Stomach (tissue), 9 donors: Measurements from ENCODE around the gene PARD3. TPM values are rescaled to one million over a fixed set of nuclear protein-coding genes. Genes with fewer than 3 reads are reported as not detected.

Experiments
- DNase-seq, 2 donors: peaks; one replicate each; pipeline versions ENCODE4 v3.0.0 to v3.0.0-alpha.2; 2013 to 2019
- H3K27ac ChIP-seq, 5 donors: fragments of 200-600 bp in 4 of 5; sonication (generic) in 4 of 5; one replicate each; pipeline ENCODE4 v1.5.1; 2013 to 2019; ENCODE audit warnings: mild to moderate bottlenecking in 1 of 5, moderate library complexity in 1 of 5
- H3K27me3 ChIP-seq, 3 donors: fragments of 200-600 bp; sonication (generic); one replicate each; pipeline ENCODE4 v1.5.1; 2017 to 2019; ENCODE audit warnings: mixed run types in 1 of 3
- H3K36me3 ChIP-seq, 4 donors: fragments of 200-600 bp; sonication (generic); 1 replicate in 3 of 4; 2 replicates in 1 of 4; pipeline ENCODE4 v1.5.1; 2016 to 2019
- H3K4me1 ChIP-seq, 4 donors: fragments of 200-600 bp; sonication (generic); one replicate each; pipeline ENCODE4 v1.5.1; 2016 to 2019
- H3K4me3 ChIP-seq, 4 donors: fragments of 200-600 bp; sonication (generic) in 3 of 4; one replicate each; pipeline ENCODE4 v1.5.1; 2016 to 2019; ENCODE audit warnings: mild to moderate bottlenecking in 1 of 4
- H3K9me3 ChIP-seq, 4 donors: fragments of 200-600 bp; sonication (generic); one replicate each; pipeline ENCODE4 v1.5.1; 2016 to 2019
- CTCF ChIP-seq, 7 experiments: fragments of 450-650 bp in 4 of 7; fragments of 200-600 bp in 3 of 7; sonication (generic) in 3 of 7; IDR thresholded peaks; one replicate each; pipeline ENCODE4 v1.5.1; 2016 to 2019; ENCODE audit warnings: antibody characterized with exemption in 7 of 7, control low read depth in 2 of 7, mild to moderate bottlenecking in 1 of 7
- EP300 ChIP-seq: sonication (generic); formaldehyde crosslinking; IDR thresholded peaks from one replicate; pipeline ENCODE4 v1.6.1; 2017; ENCODE audit warnings: antibody characterized with exemption
- POLR2A ChIP-seq, 4 donors: fragments of 450-650 bp; IDR thresholded peaks; one replicate each; pipeline ENCODE4 v1.6.1; 2016; ENCODE audit warnings: antibody characterized with exemption in 4 of 4, control low read depth in 2 of 4, mild to moderate bottlenecking in 1 of 4, moderate library complexity in 1 of 4
- POLR2AphosphoS5 ChIP-seq, 3 donors: sonication (generic); formaldehyde crosslinking; IDR thresholded peaks; one replicate each; pipeline ENCODE4 v1.6.1; 2016; ENCODE audit warnings: antibody characterized with exemption in 3 of 3
- WGBS, 5 donors: extraction: QIAGEN DNeasy Blood & Tissue Kit in 3 of 5; methylation state at CpG; one replicate each; pipeline versions ENCODE4 v1.1.5 to v1.1.7; 2013 to 2018; 5-methylcytosine and 5-hydroxymethylcytosine counted together
- intact Hi-C: fragments of 100-400 bp; cut with DNase I; formaldehyde crosslinking; loops from one replicate; pipeline ENCODE4 v1.15.1; 2023; ENCODE audit warnings: low total_unique reads
- polyA plus RNA-seq, 3 donors: library from polyadenylated mRNA; stranded (reverse); fragments of 200-250 nt; gene quantifications; one replicate each; pipeline ENCODE4 v1.2.3, GENCODE V29; 2013
- total RNA-seq, 5 donors: library from RNA; depleted of rRNA; stranded (reverse); fragments of >200 nt; gene quantifications; one replicate each; pipeline versions ENCODE4 v1.1.0 to v1.2.3, GENCODE V29; 2014 to 2016
- donor health status: healthy with polysubstance abuse.
- donor health status: Bipolar disorder and iron deficiency.
- donor health status: healthy.

Gene PARD3
- total and polyA plus RNA-seq, 8 donors, result 13.7 to 118 (median 31.8) TPM

DNA sequence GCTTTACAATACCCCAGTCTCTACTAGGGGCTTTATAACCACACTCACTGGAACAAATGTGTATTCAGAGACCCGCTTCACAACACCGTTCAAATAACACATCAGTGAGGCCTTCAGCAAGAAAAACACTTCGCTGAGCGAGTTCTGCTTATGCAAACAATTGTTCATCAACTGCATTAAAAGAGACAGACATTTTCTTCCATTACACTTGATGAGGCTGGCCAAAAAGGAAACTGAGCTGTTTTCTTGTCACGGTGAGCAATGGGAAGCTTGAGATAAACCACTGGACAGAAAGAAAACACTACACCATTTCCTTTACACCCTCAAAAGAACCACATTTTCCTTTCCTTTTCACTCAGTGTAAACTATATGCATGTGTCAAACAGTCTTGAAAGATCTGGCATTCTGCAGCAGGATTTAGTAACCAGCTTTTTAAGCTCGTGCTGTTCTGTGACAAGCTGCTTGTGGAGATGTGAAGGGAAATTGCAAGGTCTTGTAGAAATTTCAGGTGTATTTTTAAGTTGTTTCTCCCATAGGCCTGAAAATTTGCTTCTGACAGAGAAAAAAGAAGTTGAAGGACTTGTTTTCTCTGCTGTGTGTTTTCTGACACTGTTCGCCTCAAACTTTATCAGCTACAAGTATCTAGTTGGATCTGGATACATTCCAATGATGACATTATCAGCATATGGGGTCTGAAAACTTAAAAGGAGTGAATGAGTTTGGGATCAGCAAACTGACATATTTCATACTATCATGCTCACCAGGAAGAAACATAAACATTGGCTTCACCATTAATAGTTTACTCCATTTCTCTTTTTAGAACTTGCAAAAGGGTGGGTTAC is 693.1 kb downstream of the PARD3 start:
- TF ChIP-seq EP300, result no peak
- TF ChIP-seq CTCF (IDR thresholded peaks at IDR 0.05), result no peak
- TF ChIP-seq POLR2AphosphoS5 (IDR thresholded peaks at IDR 0.05), result no peak
- no peak for TF ChIP-seq POLR2A (IDR thresholded peaks at IDR 0.05)
- intact Hi-C loops, result no loop called here
- peak in 1 of 2 donors; percentile 56 for DNase-seq

DNA sequence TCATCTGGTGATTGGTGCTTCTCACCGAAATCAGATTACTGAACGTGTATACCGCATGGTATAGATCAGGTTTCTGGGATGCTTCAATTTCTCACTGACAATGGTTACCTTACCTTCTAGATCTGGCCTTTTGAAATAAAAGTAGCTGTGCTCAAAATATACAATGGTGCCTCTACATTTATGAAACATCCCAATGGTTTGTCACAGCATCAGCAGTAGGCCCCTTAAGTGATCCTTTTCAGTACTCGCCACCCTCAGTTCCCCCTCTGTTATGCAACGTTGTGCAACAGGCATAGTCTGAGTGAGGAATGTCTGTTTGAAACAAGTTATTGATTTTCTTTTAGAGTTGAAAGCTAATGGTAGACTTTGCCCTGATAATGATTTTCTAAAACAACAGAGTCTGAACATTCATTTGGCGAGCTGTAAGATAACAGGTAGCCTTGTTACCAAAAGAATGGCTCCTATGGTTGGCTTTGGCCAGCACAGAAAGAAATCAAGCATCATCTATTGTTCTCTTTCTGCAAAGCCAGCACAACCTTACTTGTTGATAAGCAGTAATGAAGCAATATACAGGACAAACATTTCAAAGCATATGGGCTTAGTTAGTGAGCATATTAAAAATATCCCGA is 693.9 kb downstream of the PARD3 start:
- Histone ChIP-seq H3K27me3 (no peaks in the 10 kb centered on the region), H3K4me1 (peaks cover 15 to 54% (median 33%) of the 10 kb centered on the region in 4 donors), H3K9me3 (no peaks in the 10 kb centered on the region), H3K27ac (no peak overlapping the region), H3K4me3 (no peak overlapping the region), H3K36me3 (peaks cover 0 to 10% (median 3%) of the 10 kb centered on the region in 4 donors)
- intact Hi-C loops, result no loop called here
- no peak for DNase-seq
- WGBS, 5 donors, result 68 to 79% (median 75%) methylated on average over 7 of the region's 7 CpGs
- TF ChIP-seq POLR2A (IDR thresholded peaks at IDR 0.05) (no peak), CTCF (IDR thresholded peaks at IDR 0.05) (no peak), POLR2AphosphoS5 (IDR thresholded peaks at IDR 0.05) (no peak), EP300 (no peak)

More for the DNA sequence above, 693.1 kb downstream of the PARD3 start:
- peaks cover 0 to 10% (median 3%) of the 10 kb centered on the region in 4 donors for H3K36me3 ChIP-seq
- H3K4me3 ChIP-seq, result no peak overlapping the region
- H3K27ac ChIP-seq, result no peak overlapping the region
- H3K4me1 ChIP-seq, result peaks cover 10 to 49% (median 25%) of the 10 kb centered on the region in 4 donors
- 15 to 31% (median 23%) methylated on average over 7 of the region's 7 CpGs for WGBS, 5 donors
- H3K9me3 ChIP-seq, result no peaks in the 10 kb centered on the region
- no peaks in the 10 kb centered on the region for H3K27me3 ChIP-seq

DNA sequence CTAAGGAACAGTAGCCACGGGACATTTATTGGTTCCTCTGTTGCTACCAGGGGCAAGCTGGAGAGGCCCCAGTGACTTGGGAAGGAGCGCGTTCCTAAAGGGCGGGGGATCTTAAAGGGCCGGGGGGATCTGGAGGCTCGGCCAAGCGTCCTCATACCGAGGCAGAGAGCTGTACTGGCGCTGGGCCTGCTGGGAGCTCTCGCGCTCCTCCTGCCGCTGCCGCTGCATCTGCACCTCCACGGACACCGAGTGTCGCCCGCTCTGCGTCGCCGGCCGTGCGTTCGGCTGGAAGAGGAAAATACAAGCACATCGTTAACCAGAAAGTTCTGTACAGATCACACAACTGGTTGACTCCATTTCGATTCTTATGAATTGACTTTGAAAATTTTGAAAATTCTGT is 695.6 kb downstream of the PARD3 start:
- no peak overlapping the region for H3K27ac ChIP-seq
- no peaks in the 10 kb centered on the region for H3K9me3 ChIP-seq
- H3K4me1 ChIP-seq, result peaks cover 15 to 42% (median 31%) of the 10 kb centered on the region in 4 donors
- TF ChIP-seq CTCF (IDR thresholded peaks at IDR 0.05) (no peak), POLR2AphosphoS5 (IDR thresholded peaks at IDR 0.05) (no peak), POLR2A (IDR thresholded peaks at IDR 0.05) (no peak), EP300 (no peak)
- intact Hi-C loops, result no loop called here
- no peaks in the 10 kb centered on the region for H3K27me3 ChIP-seq
- no peak for DNase-seq
- peaks cover 0 to 10% (median 3%) of the 10 kb centered on the region in 4 donors for H3K36me3 ChIP-seq
- 82 to 98% (median 93%) methylated on average over 25 of the region's 25 CpGs for WGBS, 5 donors
- H3K4me3 ChIP-seq, result no peak overlapping the region

GRCh38 chr10:34116681-34117271 is 698.3 kb downstream of the PARD3 start:
- intact Hi-C loops, result no loop called here
- TF ChIP-seq EP300 (no peak), CTCF (IDR thresholded peaks at IDR 0.05) (no peak), POLR2A (IDR thresholded peaks at IDR 0.05) (no peak), POLR2AphosphoS5 (IDR thresholded peaks at IDR 0.05) (no peak)
- Histone ChIP-seq H3K4me1 (peaks cover 10 to 31% (median 24%) of the 10 kb centered on the region in 4 donors), H3K4me3 (no peak overlapping the region), H3K27ac (no peak overlapping the region), H3K36me3 (peaks cover 0 to 10% (median 3%) of the 10 kb centered on the region in 4 donors), H3K9me3 (no peaks in the 10 kb centered on the region), H3K27me3 (no peaks in the 10 kb centered on the region)
- peak in 1 of 2 donors; percentile 40 for DNase-seq
- 25 to 44% (median 38%) methylated on average over 15 to 16 of the region's 16 CpGs for WGBS, 5 donors
